ENCODE measurements around the gene RAPGEF4.

DNA sequence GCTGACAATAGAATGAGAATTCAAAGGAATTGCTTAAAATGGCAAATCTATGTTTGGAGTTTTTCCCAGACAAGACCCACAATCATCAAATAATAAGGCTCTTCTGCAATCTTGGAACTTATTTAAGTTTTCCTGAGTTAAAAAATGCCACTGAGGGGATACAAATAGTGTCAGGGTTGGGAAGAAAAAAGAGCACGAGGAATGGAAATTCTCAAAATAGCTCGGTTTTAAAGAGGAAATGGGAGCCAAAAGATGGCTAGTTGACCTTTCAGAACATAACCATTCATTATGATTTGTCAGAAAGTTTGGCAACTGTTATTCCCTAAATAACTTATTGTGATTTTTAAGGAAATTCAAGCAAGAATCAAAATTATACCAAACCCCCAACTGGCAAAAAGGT is 127.7 kb downstream of the RAPGEF4 start:
- TF ChIP-seq, protein P1, sequence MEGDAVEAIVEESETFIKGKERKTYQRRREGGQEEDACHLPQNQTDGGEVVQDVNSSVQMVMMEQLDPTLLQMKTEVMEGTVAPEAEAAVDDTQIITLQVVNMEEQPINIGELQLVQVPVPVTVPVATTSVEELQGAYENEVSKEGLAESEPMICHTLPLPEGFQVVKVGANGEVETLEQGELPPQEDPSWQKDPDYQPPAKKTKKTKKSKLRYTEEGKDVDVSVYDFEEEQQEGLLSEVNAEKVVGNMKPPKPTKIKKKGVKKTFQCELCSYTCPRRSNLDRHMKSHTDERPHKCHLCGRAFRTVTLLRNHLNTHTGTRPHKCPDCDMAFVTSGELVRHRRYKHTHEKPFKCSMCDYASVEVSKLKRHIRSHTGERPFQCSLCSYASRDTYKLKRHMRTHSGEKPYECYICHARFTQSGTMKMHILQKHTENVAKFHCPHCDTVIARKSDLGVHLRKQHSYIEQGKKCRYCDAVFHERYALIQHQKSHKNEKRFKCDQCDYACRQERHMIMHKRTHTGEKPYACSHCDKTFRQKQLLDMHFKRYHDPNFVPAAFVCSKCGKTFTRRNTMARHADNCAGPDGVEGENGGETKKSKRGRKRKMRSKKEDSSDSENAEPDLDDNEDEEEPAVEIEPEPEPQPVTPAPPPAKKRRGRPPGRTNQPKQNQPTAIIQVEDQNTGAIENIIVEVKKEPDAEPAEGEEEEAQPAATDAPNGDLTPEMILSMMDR (IDR thresholded peaks at IDR 0.05), result no peak
- no peak for TF ChIP-seq POLR2A (IDR thresholded peaks at IDR 0.05)
